HG02840 (cell line): ENCODE measurements around the gene ROBO3.

ENCODE experiments used
- ATAC-seq: cut with Tn5 transposase; IDR thresholded peaks from one replicate; pipeline ENCODE4 v1.9.1; 2021; ENCODE audit warnings: mild to moderate bottlenecking, moderate library complexity, moderate number of reproducible peaks; ENCODE audit not compliant: unreplicated experiment, low FRiP score

The ROBO3 gene

DNA sequence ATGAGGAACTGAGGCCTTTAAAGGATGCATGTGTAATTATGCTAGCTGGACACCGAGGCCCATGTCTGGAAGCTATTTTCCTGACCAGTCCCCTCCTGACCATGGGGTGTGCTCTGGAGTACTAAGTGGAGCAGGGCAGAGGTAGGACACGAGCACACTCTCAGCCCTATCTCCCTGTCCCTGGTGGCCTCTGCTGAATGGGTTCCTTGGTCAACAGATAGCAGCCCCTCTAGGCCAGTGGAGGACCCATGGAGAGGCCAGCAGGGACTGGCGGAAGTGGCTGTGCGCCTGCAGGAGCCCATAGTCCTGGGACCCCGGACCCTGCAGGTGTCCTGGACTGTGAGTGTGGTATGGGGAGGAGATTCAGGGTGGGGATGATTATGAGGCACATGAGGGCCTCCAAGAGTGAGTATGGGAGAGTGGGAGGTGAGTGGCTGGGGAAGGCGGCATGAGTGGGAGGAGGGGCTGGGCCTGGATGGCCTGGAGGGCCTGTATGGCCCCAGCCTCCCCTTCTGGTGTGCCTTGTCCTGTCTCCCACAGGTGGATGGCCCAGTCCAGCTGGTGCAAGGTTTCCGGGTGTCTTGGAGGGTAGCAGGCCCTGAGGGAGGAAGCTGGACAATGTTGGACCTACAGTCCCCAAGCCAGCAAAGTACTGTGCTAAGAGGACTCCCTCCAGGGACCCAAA is 9.5 kb downstream of the ROBO3 start:
- ATAC-seq = no peak

DNA sequence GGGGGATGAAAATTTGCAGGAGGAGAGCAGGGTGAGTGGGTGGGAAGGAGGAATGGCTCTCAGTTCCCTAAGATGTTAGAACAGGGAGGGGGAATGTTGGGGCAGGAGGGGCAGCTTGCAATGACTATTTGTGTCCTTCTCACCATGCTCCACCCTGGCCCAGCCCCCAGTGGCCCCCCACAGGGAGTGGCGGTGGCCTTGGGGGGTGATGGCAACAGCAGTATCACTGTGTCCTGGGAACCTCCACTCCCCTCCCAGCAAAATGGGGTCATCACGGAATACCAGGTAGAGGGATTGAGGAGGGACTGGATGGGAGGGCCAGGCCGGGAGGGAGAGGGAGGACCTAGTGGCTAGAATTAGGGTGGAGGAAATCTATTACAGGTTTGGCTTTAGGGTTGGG is 10.2 kb downstream of the ROBO3 start:
- ATAC-seq = no peak

DNA sequence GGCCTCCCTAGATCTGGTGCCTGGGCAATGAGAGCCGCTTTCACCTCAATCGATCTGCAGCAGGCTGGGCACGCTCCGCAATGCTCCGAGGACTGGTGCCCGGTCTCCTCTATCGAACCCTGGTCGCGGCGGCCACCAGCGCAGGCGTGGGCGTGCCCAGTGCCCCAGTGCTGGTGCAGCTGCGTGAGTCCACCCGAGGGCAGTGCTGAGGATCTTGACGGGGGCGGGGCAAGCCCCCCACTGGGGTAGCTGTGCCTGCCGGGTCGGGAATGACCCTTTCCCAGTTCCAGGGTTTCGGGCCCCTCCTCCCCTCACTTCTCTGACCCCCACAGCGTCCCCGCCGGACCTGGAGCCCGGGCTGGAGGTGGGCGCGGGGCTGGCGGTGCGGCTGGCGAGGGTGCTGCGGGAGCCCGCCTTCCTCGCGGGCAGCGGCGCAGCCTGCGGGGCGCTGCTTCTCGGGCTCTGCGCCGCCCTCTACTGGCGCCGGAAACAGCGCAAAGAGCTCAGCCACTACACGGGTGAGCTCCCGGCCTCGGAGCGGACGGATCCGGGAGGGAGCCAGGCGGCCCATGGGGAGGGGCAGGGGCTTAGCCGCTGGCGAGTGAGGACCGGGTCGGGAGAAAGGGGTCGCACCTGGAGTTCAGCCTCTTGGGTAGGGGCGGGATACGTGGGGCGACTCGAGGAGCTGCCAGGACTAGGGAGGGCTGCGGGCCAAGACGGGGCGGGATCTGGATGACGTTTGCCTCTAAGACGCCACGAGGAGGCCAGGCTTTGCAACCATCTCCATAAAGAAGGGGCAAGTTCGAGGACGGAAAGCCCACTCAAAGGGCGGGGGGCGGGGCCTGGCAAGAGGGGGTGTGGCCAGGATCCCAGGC is 10.9 kb downstream of the ROBO3 start:
- peak; percentile 78 for ATAC-seq

DNA sequence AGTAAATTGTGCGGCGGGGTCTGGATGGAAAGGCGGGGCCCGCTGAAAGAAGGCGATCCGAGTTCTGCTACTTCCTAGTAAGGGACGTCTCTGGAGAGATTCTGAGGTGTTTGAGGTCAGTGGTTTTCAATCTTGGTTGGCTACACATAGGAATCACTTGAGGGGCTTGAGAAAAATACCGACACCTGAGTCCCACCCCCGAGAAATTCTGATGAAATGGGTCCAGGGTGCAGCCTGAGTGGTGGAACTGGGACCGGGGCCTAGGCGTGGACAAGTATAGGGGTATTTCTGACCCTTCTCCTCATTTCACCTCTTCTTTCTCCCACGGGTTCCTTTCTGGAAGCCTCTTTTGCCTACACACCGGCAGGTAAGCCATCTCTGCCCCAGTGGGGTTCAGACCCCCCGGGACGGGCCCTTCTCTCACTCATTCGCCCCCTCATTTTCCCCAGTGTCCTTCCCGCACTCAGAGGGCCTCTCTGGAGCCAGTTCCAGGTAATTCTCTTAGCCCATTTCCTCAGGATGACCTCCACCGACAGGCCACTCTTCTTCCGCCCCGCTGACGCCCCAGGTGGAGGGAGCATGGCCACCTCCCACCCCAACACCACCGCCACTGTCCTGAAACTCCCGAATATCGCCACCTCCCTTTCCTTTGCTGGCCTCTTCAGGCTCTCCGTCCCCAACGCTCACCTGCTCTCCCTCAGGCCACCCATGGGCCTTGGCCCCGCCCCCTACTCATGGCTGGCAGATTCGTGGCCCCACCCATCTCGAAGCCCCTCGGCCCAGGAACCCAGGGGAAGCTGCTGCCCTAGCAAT is 11.8 kb downstream of the ROBO3 start:
- ATAC-seq = no peak

GRCh38 chr11:124877631-124877909 is 12.3 kb downstream of the ROBO3 start:
- ATAC-seq = no peak

GRCh38 chr11:124877910-124878758 is 12.9 kb downstream of the ROBO3 start:
- ATAC-seq = no peak

GRCh38 chr11:124878759-124879492 is 13.7 kb downstream of the ROBO3 start:
- ATAC-seq = no peak

- ATAC-seq = no peak
Measured at GRCh38 chr11:124879493-124880289, 14.5 kb downstream of the ROBO3 start.

DNA sequence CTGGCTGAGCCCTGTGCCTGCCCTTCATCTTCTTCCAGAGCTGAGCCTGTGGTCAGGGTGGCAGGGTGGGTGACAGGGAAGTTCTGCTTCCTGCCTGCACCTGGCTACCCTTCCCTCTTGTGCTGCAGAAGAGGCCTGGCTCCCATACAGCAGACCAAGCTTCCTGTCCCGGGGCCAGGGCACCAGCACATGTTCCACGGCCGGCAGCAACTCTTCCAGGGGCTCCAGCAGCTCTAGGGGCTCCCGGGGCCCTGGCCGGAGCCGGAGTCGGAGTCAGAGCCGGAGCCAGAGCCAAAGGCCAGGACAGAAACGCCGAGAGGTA is 15.0 kb downstream of the ROBO3 start:
- ATAC-seq = no peak

DNA sequence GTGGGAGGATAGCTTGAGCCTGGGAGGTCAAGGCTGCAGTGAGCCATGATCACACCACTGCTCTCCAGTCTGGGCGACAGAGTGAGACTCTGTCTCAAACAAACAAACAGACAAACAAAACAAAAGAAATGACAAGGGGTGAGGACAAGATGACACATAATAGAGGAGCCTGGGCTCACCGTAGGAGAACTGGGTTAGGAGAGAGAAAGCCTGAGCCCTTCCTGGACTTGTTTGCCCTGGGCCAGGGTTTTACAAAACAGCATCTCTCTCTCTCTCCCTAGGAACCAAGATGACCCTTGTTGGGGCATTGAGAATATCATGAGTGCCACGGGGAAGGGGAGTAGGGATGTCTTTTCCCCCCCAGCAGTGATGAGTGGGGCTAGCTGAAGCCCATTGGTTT is 15.7 kb downstream of the ROBO3 start:
- no peak for ATAC-seq

- ATAC-seq = no peak
Measured at GRCh38 chr11:124882339-124883071, 17.3 kb downstream of the ROBO3 start.

DNA sequence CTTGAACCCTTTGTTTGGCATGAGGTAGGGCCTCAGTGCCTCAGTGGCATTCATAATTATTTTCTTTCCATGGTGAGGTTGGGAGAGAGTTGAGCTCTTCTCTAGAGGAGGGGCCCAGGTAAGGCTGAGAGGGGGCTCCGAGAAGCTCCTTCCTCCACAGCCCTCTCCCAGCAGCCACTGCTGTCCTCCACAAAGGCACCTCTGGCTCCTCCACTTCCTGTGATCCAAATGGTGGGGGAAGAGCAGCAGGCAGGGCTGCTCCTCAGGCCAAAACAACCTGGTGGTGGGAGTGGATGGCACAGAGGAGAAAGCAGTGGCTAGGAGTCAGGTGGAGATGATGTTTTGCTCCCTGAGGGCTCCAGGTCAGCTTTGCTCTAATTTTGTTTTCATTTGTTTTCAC is 19.1 kb downstream of the ROBO3 start:
- ATAC-seq = no peak

DNA sequence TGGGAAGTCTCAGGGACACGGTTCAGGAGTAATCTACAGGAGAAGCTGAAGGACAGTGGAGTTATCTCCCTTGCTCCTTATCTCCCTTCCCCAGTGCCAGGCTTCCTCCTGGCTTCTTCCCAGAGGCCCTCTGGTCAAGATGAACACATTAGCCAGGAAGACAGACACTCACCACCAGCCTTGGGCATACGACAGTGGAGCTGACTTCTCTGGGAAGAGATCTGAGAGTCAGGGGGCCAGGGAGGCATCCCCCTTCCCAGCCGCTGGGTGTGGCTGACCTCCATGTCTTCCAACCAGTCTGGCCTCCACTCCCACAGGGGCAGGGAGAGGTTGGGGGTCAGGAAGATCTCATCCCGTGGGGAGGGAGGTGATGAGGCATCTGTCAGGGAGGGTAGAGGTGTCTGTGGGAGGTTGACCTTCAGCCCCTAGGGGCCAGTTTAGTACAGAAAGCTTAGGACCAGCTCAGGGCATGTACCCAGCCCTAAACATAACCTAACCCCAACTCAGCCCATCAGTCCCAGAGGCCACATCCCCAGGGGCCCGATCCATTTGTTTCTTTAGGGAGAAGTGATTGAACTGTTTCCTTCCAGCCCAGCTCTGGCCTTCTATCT is 19.7 kb downstream of the ROBO3 start:
- ATAC-seq = no peak

- ATAC-seq = no peak
Measured at GRCh38 chr11:124886476-124886875, 21.2 kb downstream of the ROBO3 start.

DNA sequence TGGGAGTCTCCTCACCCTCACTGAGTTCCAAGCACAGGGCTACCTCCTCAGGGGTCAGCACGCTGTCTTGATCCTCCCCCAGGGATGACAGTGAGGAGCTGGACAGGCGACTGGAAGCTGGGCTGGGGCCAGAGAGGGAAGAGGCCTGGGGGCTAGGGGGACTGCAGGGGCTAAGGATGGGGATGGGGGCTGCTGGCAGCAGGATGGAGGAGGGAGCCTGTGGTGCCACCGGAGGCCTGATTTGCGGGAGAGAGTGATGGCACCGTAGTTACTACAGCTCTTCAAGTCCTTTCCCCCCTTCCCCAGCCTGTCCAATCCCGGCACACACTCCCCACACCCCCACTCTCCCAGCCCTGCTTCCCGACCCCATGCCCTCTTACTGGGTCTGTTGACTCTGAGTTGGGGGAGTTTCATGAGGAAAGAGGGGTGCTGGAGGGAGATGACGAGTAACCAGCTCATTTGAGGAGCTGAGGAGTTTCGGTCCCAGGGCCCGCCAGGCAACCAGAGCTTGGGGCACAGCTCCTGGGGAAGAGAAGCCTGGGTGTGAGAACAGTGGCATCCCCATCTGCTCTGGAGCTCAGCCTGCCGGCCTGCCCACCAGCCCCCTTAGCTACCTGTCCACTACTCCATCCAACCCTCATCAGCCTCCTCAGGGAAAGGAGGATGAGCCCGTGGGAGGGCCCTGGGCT is 21.9 kb downstream of the ROBO3 start:
- no peak for ATAC-seq

DNA sequence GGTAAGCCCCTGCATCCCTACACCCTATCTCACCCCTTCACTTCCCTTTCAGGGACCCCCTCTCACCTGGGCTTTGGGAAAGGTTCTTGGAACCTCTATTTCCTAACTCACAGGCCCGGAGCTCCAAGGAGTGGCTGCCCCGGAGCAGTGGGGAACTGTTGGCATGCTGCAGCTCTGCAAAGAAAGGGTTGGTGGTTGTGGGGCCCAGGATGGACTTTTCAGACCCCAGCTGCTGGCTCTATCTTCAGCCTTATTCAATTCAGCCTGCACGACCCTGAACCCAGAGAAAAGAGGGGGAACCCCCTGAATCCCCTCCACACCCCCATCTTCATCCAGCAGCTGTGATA is 22.4 kb downstream of the ROBO3 start:
- no peak for ATAC-seq

DNA sequence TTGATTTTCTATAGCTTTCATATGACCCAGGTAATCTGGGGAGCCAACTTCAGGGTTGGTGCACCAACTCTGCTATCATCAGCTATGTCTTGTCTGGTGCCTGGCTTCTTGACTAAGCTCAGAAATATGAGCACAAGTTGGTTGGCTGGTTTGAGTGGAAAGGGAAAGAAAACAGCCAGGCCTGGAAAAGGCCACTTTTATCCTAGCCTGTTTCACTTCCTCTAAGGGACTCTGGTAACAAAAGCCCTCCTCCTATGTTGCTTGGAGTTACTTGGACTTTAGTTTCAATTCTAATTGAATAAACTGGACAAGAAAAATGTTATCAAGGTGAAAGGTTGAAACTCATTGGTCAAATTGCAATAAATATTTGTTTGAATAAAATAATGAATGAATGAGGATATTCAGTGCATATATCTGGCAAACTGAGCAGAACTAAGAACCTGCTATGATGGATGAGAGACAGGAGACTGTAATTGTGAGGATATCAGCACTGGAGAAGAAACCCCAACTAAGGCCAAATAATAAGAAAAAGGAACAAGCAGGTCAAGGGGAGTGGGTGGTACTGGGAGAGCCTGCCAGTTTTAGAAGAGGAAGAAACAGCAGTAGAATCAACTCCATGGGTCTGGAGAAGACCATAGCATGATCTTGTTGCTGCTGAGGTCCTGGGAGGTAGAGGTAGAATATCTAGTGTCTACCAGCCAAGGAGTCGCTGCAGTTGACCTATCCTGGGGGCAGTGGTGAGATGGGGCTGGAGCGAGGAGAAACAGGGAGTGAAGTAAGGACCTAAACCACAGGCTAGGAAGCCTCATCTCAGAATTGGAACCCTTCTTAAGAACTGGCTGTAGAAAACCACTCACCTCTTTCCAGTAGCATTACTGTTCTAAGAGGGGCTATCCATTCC is 24.2 kb downstream of the ROBO3 start:
- no peak for ATAC-seq
